HG02678 (cell line): Measurements from ENCODE around the gene DSE.

Source experiments
- ATAC-seq: cut with Tn5 transposase; IDR thresholded peaks from one replicate; pipeline ENCODE4 v1.9.1; 2021; ENCODE audit warnings: mild to moderate bottlenecking, moderate library complexity; ENCODE audit not compliant: unreplicated experiment

DSE gene

GRCh38 chr6:116386581-116387299, 16.0 kb downstream of the DSE start:
- no peak for ATAC-seq

GRCh38 chr6:116387374-116387773, 16.6 kb downstream of the DSE start:
- ATAC-seq = peak; percentile 70

GRCh38 chr6:116388924-116389323, 18.2 kb downstream of the DSE start:
- ATAC-seq = no peak

- ATAC-seq = no peak
Measured at GRCh38 chr6:116389357-116389756, 18.6 kb downstream of the DSE start.

- ATAC-seq = peak; percentile 55
Measured at GRCh38 chr6:116390581-116390980, 19.8 kb downstream of the DSE start.

GRCh38 chr6:116392132-116393013, 21.6 kb downstream of the DSE start:
- ATAC-seq = no peak

- ATAC-seq = peak; percentile 31
Measured at GRCh38 chr6:116393430-116393829, 22.7 kb downstream of the DSE start.

- ATAC-seq = no peak
Measured at GRCh38 chr6:116395647-116396046, 24.9 kb downstream of the DSE start.

GRCh38 chr6:116396441-116396840, 25.7 kb downstream of the DSE start:
- ATAC-seq = no peak

- ATAC-seq = no peak
Measured at GRCh38 chr6:116397914-116398313, 27.2 kb downstream of the DSE start.

GRCh38 chr6:116398316-116399010, 27.7 kb downstream of the DSE start:
- ATAC-seq = no peak

- no peak for ATAC-seq
Measured at GRCh38 chr6:116399287-116399686, 28.5 kb downstream of the DSE start.

- ATAC-seq = no peak
Measured at GRCh38 chr6:116400328-116400727, 29.6 kb downstream of the DSE start.

- ATAC-seq = no peak
Measured at GRCh38 chr6:116402108-116402937, 31.6 kb downstream of the DSE start.

GRCh38 chr6:116403205-116403604, 32.5 kb downstream of the DSE start:
- no peak for ATAC-seq

GRCh38 chr6:116404696-116405095, 33.9 kb downstream of the DSE start:
- no peak for ATAC-seq

- peak; percentile 60 for ATAC-seq
Measured at GRCh38 chr6:116405138-116405537, 34.4 kb downstream of the DSE start.

- ATAC-seq = no peak
Measured at GRCh38 chr6:116405652-116406356, 35.1 kb downstream of the DSE start.

GRCh38 chr6:116406678-116407345, 36.1 kb downstream of the DSE start:
- ATAC-seq = no peak
